B cell (primary cell): Measurements from ENCODE around the gene MAP3K2.

Experiments
- CTCF ChIP-seq: fragments of 200-600 bp; IDR thresholded peaks from one replicate; pipeline ENCODE4 v1.8.0; 2022; ENCODE audit warnings: antibody characterized with exemption, mild to moderate bottlenecking
- EZH2 ChIP-seq: IDR thresholded peaks from 2 replicates; pipeline ENCODE4 v1.6.1; 2012; ENCODE audit warnings: borderline replicate concordance, low read depth, mild to moderate bottlenecking, moderate library complexity, low read length; ENCODE audit not compliant: insufficient read depth, poor library complexity, severe bottlenecking

DNA sequence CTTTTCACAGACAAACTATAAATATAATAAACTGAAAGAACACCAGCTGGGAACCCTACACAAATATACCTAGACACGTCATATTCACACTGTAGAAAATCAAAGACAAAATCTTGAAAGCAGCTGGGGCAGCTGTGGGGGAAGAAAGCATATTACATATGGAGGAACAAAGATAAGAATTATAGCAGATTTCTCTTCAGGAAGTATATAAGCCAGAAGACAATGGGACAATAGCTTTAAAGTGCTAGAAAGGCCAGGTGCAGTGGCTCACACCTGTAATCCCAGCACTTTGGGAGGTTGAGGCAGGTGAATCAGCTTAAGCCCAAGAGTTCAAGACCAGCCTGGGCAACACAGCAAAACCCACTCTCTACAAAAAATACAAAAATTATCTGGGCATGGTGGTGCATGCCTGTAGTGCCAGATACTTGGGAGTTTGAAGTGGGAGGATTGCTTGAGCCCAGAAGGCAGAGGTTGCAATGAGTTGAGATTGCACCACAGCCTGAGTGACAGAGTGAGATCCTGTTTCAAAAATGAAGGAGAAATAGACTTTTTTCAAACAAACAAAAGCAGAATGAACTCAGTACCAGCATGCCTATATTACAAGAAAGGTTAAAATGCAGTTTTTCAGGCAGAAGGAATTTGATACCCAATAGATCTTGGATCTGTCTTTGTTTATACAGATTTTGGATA lies 67.0 kb downstream of the MAP3K2 start:
- TF ChIP-seq CTCF (no peak), EZH2 (no peak)
